Uterus (tissue), 4 donors: ENCODE measurements around the gene HAUS8. TPM values are rescaled to one million over a fixed set of nuclear protein-coding genes. Genes with fewer than 3 reads are reported as not detected.
A peak's percentile ranks its signal among the peaks of the same experiment; 100 is the strongest.

Experiments used
- DNase-seq, 2 donors: peaks; one replicate each; pipeline ENCODE4 v3.0.0-alpha.2; 2019 to 2020
- H3K27ac ChIP-seq, 2 donors: fragments of 200-600 bp; sonication (generic); 1 replicate in 1 of 2; 2 replicates in 1 of 2; pipeline ENCODE4 v1.5.1; 2016 to 2018
- H3K27me3 ChIP-seq, 2 donors: fragments of 200-600 bp; sonication (generic); one replicate each; pipeline ENCODE4 v1.5.1; 2018 to 2019; ENCODE audit warnings: control low read depth in 1 of 2
- H3K36me3 ChIP-seq, 2 donors: fragments of 200-600 bp; sonication (generic); one replicate each; pipeline ENCODE4 v1.5.1; 2019; ENCODE audit warnings: control low read depth in 1 of 2
- H3K4me1 ChIP-seq, 2 donors: fragments of 200-600 bp; sonication (generic); one replicate each; pipeline ENCODE4 v1.5.1; 2018 to 2019; ENCODE audit warnings: control low read depth in 1 of 2
- H3K4me3 ChIP-seq, 2 donors: fragments of 200-600 bp; sonication (generic); 1 replicate in 1 of 2; 2 replicates in 1 of 2; pipeline ENCODE4 v1.5.1; 2018 to 2019; ENCODE audit warnings: mild to moderate bottlenecking in 1 of 2
- H3K9me3 ChIP-seq, 2 donors: fragments of 200-600 bp; sonication (generic); one replicate each; pipeline ENCODE4 v1.5.1; 2019; ENCODE audit warnings: control low read depth in 1 of 2
- CTCF ChIP-seq, 4 experiments: fragments of 200-600 bp in 2 of 4; fragments of 450-650 bp in 2 of 4; sonication (generic) in 2 of 4; IDR thresholded peaks; one replicate each; pipeline ENCODE4 v1.5.1; 2016 to 2019; ENCODE audit warnings: antibody characterized with exemption in 4 of 4, mild to moderate bottlenecking in 2 of 4, moderate library complexity in 1 of 4
- POLR2A ChIP-seq, 2 donors: fragments of 450-650 bp; IDR thresholded peaks; one replicate each; pipeline ENCODE4 v1.6.1; 2016; ENCODE audit warnings: antibody characterized with exemption in 2 of 2, mild to moderate bottlenecking in 1 of 2, moderate library complexity in 1 of 2
- intact Hi-C: fragments of 100-400 bp; cut with DNase I; formaldehyde crosslinking; loops from one replicate; pipeline ENCODE4 v1.15.1; 2023; ENCODE audit warnings: low total_unique reads
- total RNA-seq, 4 donors: library from RNA; depleted of rRNA in 3 of 4; stranded (reverse); fragments of >200 nt in 3 of 4; gene quantifications; one replicate each; pipeline versions ENCODE4 v1.1.0 to v1.2.4, GENCODE V29; 2014 to 2023
- donor health status: DM: yes; HTN: yes; CAD: no.

The HAUS8 gene
- total RNA-seq, 4 donors from 2014 or later, result 2.6 to 11.5 (median 6.9) TPM

GRCh38 chr19:17112271-17112670 lies 37.0 kb upstream of the HAUS8 start:
- H3K27me3 ChIP-seq, result no peaks in the 10 kb centered on the region
- DNase-seq, result no peak
- no peaks in the 10 kb centered on the region for H3K9me3 ChIP-seq
- TF ChIP-seq POLR2A (IDR thresholded peaks at IDR 0.05) (no peak), CTCF (IDR thresholded peaks at IDR 0.05) (no peak)
- no peak overlapping the region for H3K4me3 ChIP-seq
- H3K27ac ChIP-seq, result peak overlapping the region in 1 of 2 donors; percentile 2
- no peaks in the 10 kb centered on the region for H3K36me3 ChIP-seq
- intact Hi-C loops, result no loop called here
- peaks cover 4 to 10% of the 10 kb centered on the region in 2 donors for H3K4me1 ChIP-seq

- Histone ChIP-seq H3K27ac (no peak overlapping the region), H3K4me1 (peaks cover 9 to 10% of the 10 kb centered on the region in 2 donors)
- DNase-seq, result no peak
Measured at GRCh38 chr19:17111766-17112165, 36.5 kb upstream of the HAUS8 start.

GRCh38 chr19:17110599-17110966 lies 35.3 kb upstream of the HAUS8 start:
- H3K36me3 ChIP-seq, result no peaks in the 10 kb centered on the region
- no peak overlapping the region for H3K4me3 ChIP-seq
- no peak for DNase-seq
- peaks cover 10 to 11% of the 10 kb centered on the region in 2 donors for H3K4me1 ChIP-seq
- no peaks in the 10 kb centered on the region for H3K9me3 ChIP-seq
- intact Hi-C loops, result no loop called here
- TF ChIP-seq CTCF (IDR thresholded peaks at IDR 0.05) (no peak), POLR2A (IDR thresholded peaks at IDR 0.05) (no peak)
- no peaks in the 10 kb centered on the region for H3K27me3 ChIP-seq
- peak overlapping the region in 1 of 2 donors; percentile 8 for H3K27ac ChIP-seq

More at GRCh38 chr19:17111766-17112165, 36.5 kb upstream of the HAUS8 start:
- TF ChIP-seq CTCF (IDR thresholded peaks at IDR 0.05) (no peak), POLR2A (IDR thresholded peaks at IDR 0.05) (no peak)
- Histone ChIP-seq H3K4me3 (no peak overlapping the region), H3K9me3 (no peaks in the 10 kb centered on the region), H3K27me3 (no peaks in the 10 kb centered on the region), H3K36me3 (no peaks in the 10 kb centered on the region)
- intact Hi-C loops, result no loop called here

- H3K4me3 ChIP-seq, result no peak overlapping the region
- H3K36me3 ChIP-seq, result no peaks in the 10 kb centered on the region
- H3K4me1 ChIP-seq, result peaks cover 10 to 11% of the 10 kb centered on the region in 2 donors
- DNase-seq, result no peak
- no peaks in the 10 kb centered on the region for H3K9me3 ChIP-seq
- peak overlapping the region; percentile 92 to 93 for H3K27ac ChIP-seq
- TF ChIP-seq POLR2A (IDR thresholded peaks at IDR 0.05) (no peak), CTCF (IDR thresholded peaks at IDR 0.05) (no peak)
- intact Hi-C loops, result no loop called here
- H3K27me3 ChIP-seq, result no peaks in the 10 kb centered on the region
Measured at GRCh38 chr19:17109962-17110598, 34.8 kb upstream of the HAUS8 start.

GRCh38 chr19:17109300-17109699 lies 34.0 kb upstream of the HAUS8 start:
- Histone ChIP-seq H3K4me1 (peaks cover 10 to 11% of the 10 kb centered on the region in 2 donors), H3K27ac (peak overlapping the region; percentile 92 to 93), H3K27me3 (no peaks in the 10 kb centered on the region), H3K4me3 (no peak overlapping the region), H3K9me3 (no peaks in the 10 kb centered on the region), H3K36me3 (no peaks in the 10 kb centered on the region)
- DNase-seq, result no peak
- intact Hi-C loops, result no loop called here
- TF ChIP-seq POLR2A (IDR thresholded peaks at IDR 0.05) (no peak), CTCF (IDR thresholded peaks at IDR 0.05) (no peak)
